ENCODE data around the gene FBXL7.

GRCh38 chr5:15741591-15741990, 241.6 kb downstream of the FBXL7 start:
- TF ChIP-seq MAFK (IDR thresholded peaks at IDR 0.05; ENCODE audit: low read length), result no peak
- TF ChIP-seq SRF (CRISPR knock-in tag; IDR thresholded peaks at IDR 0.05), result no peak
- no peak for TF ChIP-seq RCOR1 (IDR thresholded peaks at IDR 0.05; ENCODE audit: borderline replicate concordance in 1 of 2, low read depth in 2 of 2, low read length in 2 of 2)
- TF ChIP-seq SIN3A (IDR thresholded peaks at IDR 0.05; ENCODE audit: borderline replicate concordance in 2 of 2, control insufficient read depth in 1 of 2, low read depth in 2 of 2, low read length in 2 of 2), result no peak
- TF ChIP-seq POU5F1 (IDR thresholded peaks at IDR 0.05; ENCODE audit: borderline replicate concordance, low read depth, low read length, partially characterized antibody), result no peak
- no peak for TF ChIP-seq SP2 (IDR thresholded peaks at IDR 0.05; ENCODE audit: extremely low read depth, low read depth, low read length, poor library complexity, severe bottlenecking)
- no peak for TF ChIP-seq ZNF274 (IDR thresholded peaks at IDR 0.05; ENCODE audit: borderline replicate concordance, low read depth, low read length)
- no peak for TF ChIP-seq IRF9 (tag; IDR thresholded peaks at IDR 0.05)
- no peak for TF ChIP-seq HES1 (IDR thresholded peaks at IDR 0.05; ENCODE audit: low read depth)
- TF ChIP-seq UBTF (IDR thresholded peaks at IDR 0.05; ENCODE audit: borderline replicate concordance in 1 of 2, low read depth in 2 of 2, low read length in 2 of 2), result no peak

All from K562 (cell line).